ENCODE data around the gene NPAS3. TPM values are rescaled to one million over a fixed set of nuclear protein-coding genes. Genes with fewer than 3 reads are reported as not detected.

NPAS3 gene
- total and polyA plus RNA-seq, 2 of the 8 experiments (the other 6 are each of a cell fraction or from before 2014, with no cell fraction given): 0.11 to 0.60 TPM

DNA sequence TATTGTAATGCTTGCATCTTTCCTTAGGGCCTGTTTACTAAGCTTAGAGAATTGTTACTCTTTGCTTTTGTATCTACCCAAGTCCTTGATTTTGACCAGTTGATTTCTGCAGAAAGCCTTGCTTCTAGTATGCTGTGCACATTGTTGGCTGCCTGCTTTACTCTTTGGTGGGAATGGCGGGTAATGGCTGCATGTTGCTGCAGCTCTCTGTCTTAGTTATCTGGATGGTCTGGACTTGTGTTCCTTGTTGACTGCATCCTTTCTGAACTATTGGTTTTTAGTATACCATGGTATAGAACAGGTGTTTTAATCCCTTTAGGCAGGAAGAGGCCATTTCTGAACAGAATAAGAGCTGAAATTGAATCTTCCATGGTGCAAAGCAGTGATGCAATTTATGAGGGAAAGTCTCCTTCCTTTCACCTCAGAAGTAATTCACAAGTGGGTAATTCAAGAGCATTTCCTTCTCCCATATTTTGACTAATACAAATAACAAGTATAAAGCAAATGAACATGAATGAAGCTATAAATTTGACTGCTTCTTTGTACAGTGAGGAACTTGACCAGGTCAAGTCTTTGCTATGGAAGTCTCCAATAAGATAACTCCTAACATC lies 466.4 kb downstream of the NPAS3 start:
- no peaks in the 10 kb centered on the region for H3K4me1 ChIP-seq (replicated peaks in 1 of 4; ENCODE audit: control insufficient read depth in 3 of 4, insufficient read depth in 4 of 4, low read length in 3 of 4)
- no peaks in the 10 kb centered on the region for H3K79me2 ChIP-seq (ENCODE audit: control insufficient read depth in 1 of 2, insufficient read depth in 2 of 2, low read length in 2 of 2)
- H2AFZ ChIP-seq (ENCODE audit: low read length): no peak overlapping the region
- H3K9me3 ChIP-seq (ENCODE audit: insufficient read depth in 2 of 2, low read depth in 1 of 2, low read length in 1 of 2): peaks cover 38 to 48% of the 10 kb centered on the region in 2 experiments
- H3K36me3 ChIP-seq (ENCODE audit: control insufficient read depth in 2 of 4, insufficient read depth in 4 of 4, low read length in 3 of 4): peaks cover 0 to 8% (median 2%) of the 10 kb centered on the region in 4 experiments; a peak in 2 of 8 replicates
- H3K14ac ChIP-seq (ENCODE audit: insufficient read length): no peak overlapping the region
- H3K4me3 ChIP-seq (ENCODE audit: extremely low read depth in 1 of 4, insufficient read depth in 2 of 4, low read depth in 3 of 4, low read length in 4 of 4): no peak overlapping the region
- H3K79me1 ChIP-seq (ENCODE audit: low read depth, low read length): no peaks in the 10 kb centered on the region
- H2AK5ac ChIP-seq (ENCODE audit: low read depth, low read length): no peak overlapping the region
- no peak overlapping the region for H4K91ac ChIP-seq (replicated peaks; ENCODE audit: insufficient read length, low read length)
- H2BK120ac ChIP-seq (replicated peaks; ENCODE audit: low read depth, low read length): no peak overlapping the region
- no peaks in the 10 kb centered on the region for H3K27me3 ChIP-seq (replicated peaks in 1 of 4; ENCODE audit: control insufficient read depth in 3 of 4, extremely low read depth in 1 of 4, insufficient read depth in 3 of 4, low read length in 3 of 4)
- H3K23me2 ChIP-seq (ENCODE audit: low read depth, low read length): no peaks in the 10 kb centered on the region; the same call in 1 of the 2 replicates
- no peak overlapping the region for H3K23ac ChIP-seq (ENCODE audit: insufficient read length)
- ChIA-PET CTCF (ENCODE audit: partially characterized antibody) (interaction anchor here (0.6 to 1.6 kb wide), 2 partner anchors 16 to 735 kb away, joined by 3 to 5 read pairs; no protein-coding TSS in a partner anchor), POLR2A (ENCODE audit: partially characterized antibody) (no interaction called here)
- H3K18ac ChIP-seq (ENCODE audit: extremely low read depth, low read length): no peak overlapping the region
- no peak overlapping the region for H2BK20ac ChIP-seq (ENCODE audit: low read length)
- no peak overlapping the region for H3K27ac ChIP-seq (ENCODE audit: low read depth, low read length)
- H2BK12ac ChIP-seq (ENCODE audit: low read depth, low read length): no peak overlapping the region
- no peak overlapping the region for H2BK5ac ChIP-seq (ENCODE audit: low read depth, low read length)
- no peak overlapping the region for H4K5ac ChIP-seq (ENCODE audit: insufficient read length, low read depth, low read length)
- H3K4me2 ChIP-seq (ENCODE audit: insufficient read depth in 1 of 2, low read depth in 2 of 2, low read length in 2 of 2): no peak overlapping the region
- 83% methylated on average over 1 of the region's 1 CpG; no CpG with 5 or more reads in 1 of the 2 experiments for WGBS, 2 experiments (ENCODE audit: extremely low coverage in 1 of 2, insufficient coverage in 1 of 2, insufficient read length in 1 of 2, insufficient replicate concordance in 2 of 2, low coverage in 1 of 2, low lambda C conversion rate in 2 of 2, missing lambda C conversion rate in 1 of 2)
- FAIRE-seq: no peak
- no peak overlapping the region for H3K56ac ChIP-seq (replicated peaks; ENCODE audit: insufficient read length, low read depth, low read length)
- peak; percentile 62; the same call in 1 of the 2 replicates for TF ChIP-seq YY1 (IDR thresholded peaks at IDR 0.05; ENCODE audit: low read depth, low read length)
- no peak for TF ChIP-seq RBBP5 (IDR thresholded peaks at IDR 0.05; ENCODE audit: borderline replicate concordance, low read depth, low read length)
- TF ChIP-seq CBX5 (IDR thresholded peaks at IDR 0.05; ENCODE audit: low read depth, low read length): 0 out of 2 replicates have a peak, but pooled peaks have one; percentile 52
- no peak overlapping the region for H3K9ac ChIP-seq (replicated peaks in 1 of 4; ENCODE audit: extremely low read depth in 1 of 4, low read depth in 3 of 4, low read length in 3 of 4)
- H2BK15ac ChIP-seq (ENCODE audit: low read length): no peak overlapping the region
- DNase-seq (ENCODE audit: low read depth in 1 of 2, low spot score in 2 of 2): no peak
- no peaks in the 10 kb centered on the region for H4K20me1 ChIP-seq (replicated peaks in 1 of 2; ENCODE audit: control insufficient read depth in 1 of 2, insufficient read depth in 2 of 2, low read length in 2 of 2)
- H4K8ac ChIP-seq (ENCODE audit: extremely low read depth, insufficient read depth, low read length): no peak overlapping the region
- no peak overlapping the region for H3K4ac ChIP-seq (replicated peaks; ENCODE audit: insufficient read length, low read depth, low read length)

All from H1 (cell line).